Heart left ventricle (tissue), 16 donors: ENCODE measurements around the gene SYNDIG1L. TPM values are rescaled to one million over a fixed set of nuclear protein-coding genes. Genes with fewer than 3 reads are reported as not detected.

Source experiments
- ATAC-seq, 4 donors: fragments of 200-7000 bp; cut with Tn5 transposase; one replicate each; pipeline ENCODE4 v1.9.1; 2020 to 2022; ENCODE audit warnings: moderate library complexity in 4 of 4, mild to moderate bottlenecking in 3 of 4, moderate number of reproducible peaks in 1 of 4
- DNase-seq, 5 donors: peaks; one replicate each; pipeline ENCODE4 v3.0.0-alpha.2; 2020
- H3K27ac ChIP-seq, 12 donors: fragments of 200-600 bp; sonication (generic) in 4 of 12; one replicate each; pipeline versions ENCODE4 v1.5.0 to v1.8.0; 2016 to 2022; ENCODE audit warnings: mild to moderate bottlenecking in 2 of 12
- H3K27me3 ChIP-seq, 9 donors: fragments of 200-600 bp; sonication (generic) in 2 of 9; one replicate each; pipeline versions ENCODE4 v1.5.1 to v1.8.0; 2016 to 2022; ENCODE audit warnings: mild to moderate bottlenecking in 3 of 9
- H3K36me3 ChIP-seq, 9 donors: fragments of 200-600 bp; sonication (generic) in 2 of 9; one replicate each; pipeline versions ENCODE4 v1.5.0 to v1.8.0; 2018 to 2022; ENCODE audit warnings: mild to moderate bottlenecking in 2 of 9
- H3K4me1 ChIP-seq, 12 donors: fragments of 200-600 bp; sonication (generic) in 4 of 12; one replicate each; pipeline versions ENCODE4 v1.5.0 to v1.8.0; 2016 to 2022; ENCODE audit warnings: mild to moderate bottlenecking in 3 of 12
- H3K4me3 ChIP-seq, 12 donors: fragments of 200-600 bp; sonication (generic) in 4 of 12; one replicate each; pipeline versions ENCODE4 v1.5.0 to v1.8.0; 2017 to 2022; ENCODE audit warnings: mild to moderate bottlenecking in 9 of 12, moderate library complexity in 4 of 12
- H3K9me3 ChIP-seq, 12 donors: fragments of 200-600 bp; sonication (generic) in 4 of 12; one replicate each; pipeline versions ENCODE4 v1.5.0 to v1.8.0; 2016 to 2022; ENCODE audit warnings: mild to moderate bottlenecking in 1 of 12
- POLR2A ChIP-seq, 2 donors: fragments of 450-650 bp; IDR thresholded peaks; one replicate each; pipeline ENCODE4 v1.6.1; 2017; ENCODE audit warnings: antibody characterized with exemption in 2 of 2, mild to moderate bottlenecking in 2 of 2, moderate library complexity in 2 of 2
- WGBS, 4 donors: extraction: QIAGEN DNeasy Blood & Tissue Kit in 2 of 4; methylation state at CpG; one replicate each; pipeline versions ENCODE4 v1.1.5 to v1.1.7; 2013 to 2018; 5-methylcytosine and 5-hydroxymethylcytosine counted together
- intact Hi-C, 10 donors: fragments of 100-400 bp; cut with DNase I; formaldehyde crosslinking; loops; one replicate each; pipeline versions ENCODE4 v1.11.1 to v1.14.2; 2022
- polyA plus RNA-seq, 2 donors: library from polyadenylated mRNA; stranded (reverse); fragments of 200-250 nt; gene quantifications; one replicate each; pipeline ENCODE4 v1.2.3, GENCODE V29; 2013
- total RNA-seq, 9 donors: library from RNA; depleted of rRNA in 2 of 9; stranded (reverse); fragments of >200 nt in 2 of 9; fragmentation: NEBNext Ultra II Directional in 3 of 9; extraction: Animal tissue kit (Norgen Biotek cat#: 25700) in 3 of 9; gene quantifications; one replicate each; pipeline versions ENCODE4 v1.1.0 to v1.2.4, GENCODE V29; 2016 to 2023
- TF ChIP-seq, protein P1 (sequence below), 12 donors: fragments of 200-600 bp; sonication (generic) in 4 of 12; IDR thresholded peaks; one replicate each; pipeline versions ENCODE4 v1.5.0 to v1.8.0; 2018 to 2022; ENCODE audit warnings: antibody characterized with exemption in 12 of 12, mild to moderate bottlenecking in 5 of 12
- donor health status: ischemic (EF 13 %, LVEDD 7.1; RV severe dilation, severe dysfunction).
- donor health status: healthy with polysubstance abuse.
- donor health status: DM: no; HTN: yes; CAD: no.
- donor health status: DM: no; HTN: no; CAD: no.
- donor health status: ischemic (EF 25% LVEDD 6.9; RV normal size, moderate dysfunction).
- donor health status: ischemic (EF 25% LVEDD 5.7; RV mildly dilated, moderate dysfunction).
- donor health status: healthy.
- donor health status: DM: yes; HTN: yes; CAD: no.
- donor health status: ischemic (EF 35%, LVEDD 5.7; RV mildly dilated, moderate dysfunction).
- donor health status: nonischemic (EF 11% LVEDD 7.7; RV severe dilation, severe dysfunction).
- donor health status: DM: yes; HTN: yes; CAD: no.
- donor health status: PGD.
- donor health status: ischemic (EF 29% LVEDD 5.4; RV normal size, mild dysfunction).
- donor health status: nonischemic (EF 23%, LVEDD 6.1; RV moderate dilation, normal function).

SYNDIG1L gene
- total and polyA plus RNA-seq, 11 donors: 0.06 to 0.32 (median 0.10) TPM; not detected in 6

DNA sequence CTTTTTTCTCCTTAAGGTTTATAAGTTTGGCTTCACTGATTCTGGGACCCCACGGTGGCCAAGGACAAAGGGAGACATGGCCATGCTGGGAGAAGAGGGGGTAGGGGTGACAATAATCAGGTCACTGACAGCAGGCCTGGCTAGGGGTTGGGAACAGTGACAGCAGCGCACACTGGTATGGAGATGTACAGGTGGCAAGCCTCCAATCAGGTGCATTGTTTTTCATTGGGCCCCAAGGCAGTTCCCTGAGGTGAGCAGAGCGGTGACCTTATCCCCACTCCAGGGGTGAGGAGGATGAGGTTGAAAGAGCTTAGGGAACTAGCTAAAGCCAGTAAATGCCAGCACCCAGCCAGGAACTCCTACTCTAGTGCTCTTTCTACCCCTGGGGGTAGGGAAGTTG is 1.4 kb downstream of the SYNDIG1L start:
- Histone ChIP-seq H3K27me3 (peaks cover 0 to 39% (median 11%) of the 10 kb centered on the region in 9 donors), H3K9me3 (peaks cover 0 to 11% (median 0%) of the 10 kb centered on the region in 12 donors), H3K27ac (no peak overlapping the region), H3K36me3 (no peaks in the 10 kb centered on the region), H3K4me1 (peaks cover 0 to 9% (median 1%) of the 10 kb centered on the region in 12 donors), H3K4me3 (no peak overlapping the region)
- ATAC-seq: no peak
- intact Hi-C loops: no loop called here
- 77 to 91% (median 85%) methylated on average over 3 of the region's 3 CpGs for WGBS, 4 donors
- TF ChIP-seq POLR2A (IDR thresholded peaks at IDR 0.05): no peak
- TF ChIP-seq, protein P1, sequence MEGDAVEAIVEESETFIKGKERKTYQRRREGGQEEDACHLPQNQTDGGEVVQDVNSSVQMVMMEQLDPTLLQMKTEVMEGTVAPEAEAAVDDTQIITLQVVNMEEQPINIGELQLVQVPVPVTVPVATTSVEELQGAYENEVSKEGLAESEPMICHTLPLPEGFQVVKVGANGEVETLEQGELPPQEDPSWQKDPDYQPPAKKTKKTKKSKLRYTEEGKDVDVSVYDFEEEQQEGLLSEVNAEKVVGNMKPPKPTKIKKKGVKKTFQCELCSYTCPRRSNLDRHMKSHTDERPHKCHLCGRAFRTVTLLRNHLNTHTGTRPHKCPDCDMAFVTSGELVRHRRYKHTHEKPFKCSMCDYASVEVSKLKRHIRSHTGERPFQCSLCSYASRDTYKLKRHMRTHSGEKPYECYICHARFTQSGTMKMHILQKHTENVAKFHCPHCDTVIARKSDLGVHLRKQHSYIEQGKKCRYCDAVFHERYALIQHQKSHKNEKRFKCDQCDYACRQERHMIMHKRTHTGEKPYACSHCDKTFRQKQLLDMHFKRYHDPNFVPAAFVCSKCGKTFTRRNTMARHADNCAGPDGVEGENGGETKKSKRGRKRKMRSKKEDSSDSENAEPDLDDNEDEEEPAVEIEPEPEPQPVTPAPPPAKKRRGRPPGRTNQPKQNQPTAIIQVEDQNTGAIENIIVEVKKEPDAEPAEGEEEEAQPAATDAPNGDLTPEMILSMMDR (IDR thresholded peaks at IDR 0.05): no peak
- DNase-seq: no peak

DNA sequence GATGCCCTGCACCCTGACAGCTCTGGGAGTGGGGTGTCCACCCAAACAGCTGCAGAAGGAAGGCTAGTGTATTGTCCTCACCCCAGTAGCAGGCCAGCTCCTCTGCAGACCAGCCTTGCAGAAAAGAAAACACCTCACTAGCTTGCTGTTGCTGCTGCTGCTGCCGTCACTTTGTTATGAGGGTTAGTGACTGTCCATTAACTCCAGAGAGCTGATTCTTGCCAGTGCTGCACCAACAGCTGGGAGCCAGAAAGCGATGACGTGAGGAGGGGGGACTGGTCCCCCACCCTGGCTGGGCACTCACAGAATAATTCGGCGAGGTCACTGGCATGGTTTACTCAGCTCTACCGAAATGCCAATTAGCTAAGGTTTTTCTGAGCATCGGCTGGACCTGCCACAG is 2.8 kb downstream of the SYNDIG1L start:
- H3K27ac ChIP-seq: no peak overlapping the region
- DNase-seq (no peak), ATAC-seq (no peak)
- peaks cover 0 to 46% (median 16%) of the 10 kb centered on the region in 9 donors for H3K27me3 ChIP-seq
- H3K36me3 ChIP-seq: no peaks in the 10 kb centered on the region
- H3K9me3 ChIP-seq: peaks cover 0 to 11% (median 0%) of the 10 kb centered on the region in 12 donors
- intact Hi-C loops: no loop called here
- TF ChIP-seq, protein P1 (IDR thresholded peaks at IDR 0.05): no peak
- TF ChIP-seq POLR2A (IDR thresholded peaks at IDR 0.05): no peak
- peaks cover 0 to 9% (median 1%) of the 10 kb centered on the region in 12 donors for H3K4me1 ChIP-seq
- 83 to 90% (median 87%) methylated on average over 7 of the region's 7 CpGs for WGBS, 4 donors
- no peak overlapping the region for H3K4me3 ChIP-seq

GRCh38 chr14:74421981-74422380 is 4.0 kb downstream of the SYNDIG1L start:
- DNase-seq (no peak), ATAC-seq (no peak)
- Histone ChIP-seq H3K27ac (no peak overlapping the region), H3K9me3 (peaks cover 0 to 11% (median 0%) of the 10 kb centered on the region in 12 donors), H3K4me3 (no peak overlapping the region), H3K27me3 (peaks cover 0 to 49% (median 16%) of the 10 kb centered on the region in 9 donors), H3K4me1 (peaks cover 0 to 9% (median 1%) of the 10 kb centered on the region in 12 donors), H3K36me3 (no peaks in the 10 kb centered on the region)
- TF ChIP-seq, protein P1 (IDR thresholded peaks at IDR 0.05): no peak
- no peak for TF ChIP-seq POLR2A (IDR thresholded peaks at IDR 0.05)
- 63 to 73% (median 65%) methylated on average over 5 of the region's 5 CpGs for WGBS, 4 donors
- intact Hi-C loops: no loop called here

DNA sequence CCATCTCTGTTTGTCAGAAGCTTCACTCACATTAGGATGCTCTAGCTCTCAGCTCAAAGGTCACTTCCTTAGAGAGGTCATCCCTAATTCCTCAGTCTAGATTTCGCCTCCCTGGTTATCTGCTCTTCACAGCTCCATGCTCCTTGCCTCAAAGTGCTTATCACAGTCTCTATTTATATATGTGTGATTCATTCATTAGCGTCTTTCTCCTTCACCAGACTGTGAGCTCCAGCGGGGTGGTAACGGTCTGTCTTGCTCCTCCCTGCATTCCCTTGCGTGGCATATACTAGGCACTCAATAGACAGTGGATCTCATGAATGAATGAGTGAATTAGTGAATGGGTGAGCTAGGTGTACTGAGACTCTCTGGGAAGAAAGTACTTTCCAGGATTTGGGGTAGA is 6.9 kb downstream of the SYNDIG1L start:
- Histone ChIP-seq H3K27me3 (peaks cover 0 to 46% (median 7%) of the 10 kb centered on the region in 9 donors), H3K4me3 (no peak overlapping the region), H3K4me1 (no peaks in the 10 kb centered on the region), H3K9me3 (peaks cover 0 to 11% (median 0%) of the 10 kb centered on the region in 12 donors), H3K36me3 (no peaks in the 10 kb centered on the region), H3K27ac (no peak overlapping the region)
- no peak for DNase-seq
- 9 to 18% (median 10%) methylated on average over 5 of the region's 5 CpGs for WGBS, 4 donors
- intact Hi-C loops: no loop called here
- no peak for TF ChIP-seq POLR2A (IDR thresholded peaks at IDR 0.05)
- TF ChIP-seq, protein P1 (IDR thresholded peaks at IDR 0.05): no peak
- ATAC-seq: peak in 2 of 4 donors; percentile 20 to 54
